ENCODE data around the gene PACSIN2. TPM values are rescaled to one million over a fixed set of nuclear protein-coding genes. Genes with fewer than 3 reads are reported as not detected.
"Not testable (repeated sequence)": the region's sequence is repeated elsewhere in the genome, so short reads cannot be mapped to it uniquely, and the experiment has no call there.

Gene PACSIN2
- total RNA-seq, 1 donor from 2014 or later, result 61.0 TPM

- no peak for DNase-seq (ENCODE audit: low spot score, unreplicated experiment)
- Mint-ChIP-seq H3K4me1 (ENCODE audit: low read depth) (no peaks in the 10 kb centered on the region), H3K4me3 (ENCODE audit: low read depth) (no peak overlapping the region), H3K27me3 (no peaks in the 10 kb centered on the region), H3K9me3 (ENCODE audit: low read depth) (no peaks in the 10 kb centered on the region), H3K27ac (peak overlapping the region; percentile 63), H3K36me3 (ENCODE audit: insufficient read depth) (peaks cover 3% of the 10 kb centered on the region)
- TF ChIP-seq, protein P1, sequence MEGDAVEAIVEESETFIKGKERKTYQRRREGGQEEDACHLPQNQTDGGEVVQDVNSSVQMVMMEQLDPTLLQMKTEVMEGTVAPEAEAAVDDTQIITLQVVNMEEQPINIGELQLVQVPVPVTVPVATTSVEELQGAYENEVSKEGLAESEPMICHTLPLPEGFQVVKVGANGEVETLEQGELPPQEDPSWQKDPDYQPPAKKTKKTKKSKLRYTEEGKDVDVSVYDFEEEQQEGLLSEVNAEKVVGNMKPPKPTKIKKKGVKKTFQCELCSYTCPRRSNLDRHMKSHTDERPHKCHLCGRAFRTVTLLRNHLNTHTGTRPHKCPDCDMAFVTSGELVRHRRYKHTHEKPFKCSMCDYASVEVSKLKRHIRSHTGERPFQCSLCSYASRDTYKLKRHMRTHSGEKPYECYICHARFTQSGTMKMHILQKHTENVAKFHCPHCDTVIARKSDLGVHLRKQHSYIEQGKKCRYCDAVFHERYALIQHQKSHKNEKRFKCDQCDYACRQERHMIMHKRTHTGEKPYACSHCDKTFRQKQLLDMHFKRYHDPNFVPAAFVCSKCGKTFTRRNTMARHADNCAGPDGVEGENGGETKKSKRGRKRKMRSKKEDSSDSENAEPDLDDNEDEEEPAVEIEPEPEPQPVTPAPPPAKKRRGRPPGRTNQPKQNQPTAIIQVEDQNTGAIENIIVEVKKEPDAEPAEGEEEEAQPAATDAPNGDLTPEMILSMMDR (IDR thresholded peaks at IDR 0.05; ENCODE audit: unreplicated experiment), result no peak
These were observed 21.4 kb upstream of the PACSIN2 start for GRCh38 chr22:43036282-43036829.

GRCh38 chr22:43035250-43035649 lies 20.3 kb upstream of the PACSIN2 start:
- H3K4me3 Mint-ChIP-seq (ENCODE audit: low read depth), result no peak overlapping the region
- TF ChIP-seq, protein P1 (IDR thresholded peaks at IDR 0.05; ENCODE audit: unreplicated experiment), result no peak
- no peaks in the 10 kb centered on the region for H3K9me3 Mint-ChIP-seq (ENCODE audit: low read depth)
- no peak for DNase-seq (ENCODE audit: low spot score, unreplicated experiment)
- H3K27ac Mint-ChIP-seq, result no peak overlapping the region
- H3K27me3 Mint-ChIP-seq, result no peaks in the 10 kb centered on the region
- H3K4me1 Mint-ChIP-seq (ENCODE audit: low read depth), result no peaks in the 10 kb centered on the region
- peaks cover 3% of the 10 kb centered on the region for H3K36me3 Mint-ChIP-seq (ENCODE audit: insufficient read depth)

GRCh38 chr22:43031617-43032016 lies 16.7 kb upstream of the PACSIN2 start:
- Mint-ChIP-seq H3K4me3 (ENCODE audit: low read depth) (no peak overlapping the region), H3K27ac (no peak overlapping the region), H3K36me3 (ENCODE audit: insufficient read depth) (no peaks in the 10 kb centered on the region), H3K9me3 (ENCODE audit: low read depth) (no peaks in the 10 kb centered on the region), H3K4me1 (ENCODE audit: low read depth) (no peaks in the 10 kb centered on the region), H3K27me3 (no peaks in the 10 kb centered on the region)
- TF ChIP-seq, protein P1 (IDR thresholded peaks at IDR 0.05; ENCODE audit: unreplicated experiment), result no peak
- no peak for DNase-seq (ENCODE audit: low spot score, unreplicated experiment)

DNA sequence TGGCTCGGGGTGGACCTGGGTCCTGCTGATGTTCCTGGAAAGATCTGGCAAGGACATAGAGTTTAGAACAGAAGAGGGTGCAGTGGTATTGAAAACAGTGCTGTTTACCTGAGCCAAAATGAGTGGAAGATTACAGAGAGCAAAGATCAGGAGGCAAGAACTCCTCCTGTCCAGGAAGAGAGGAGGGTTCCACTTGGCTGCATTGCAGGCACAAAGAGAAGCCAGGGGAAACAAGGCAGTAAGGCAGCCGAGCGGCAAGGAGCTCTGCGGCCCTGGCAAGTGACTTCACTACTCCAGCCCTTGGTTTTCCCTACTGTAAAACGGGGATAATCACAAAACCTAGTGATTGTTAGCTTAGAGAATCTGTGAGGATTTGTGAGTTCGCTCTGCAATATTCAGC lies 3.7 kb upstream of the PACSIN2 start:
- Mint-ChIP-seq H3K4me3 (ENCODE audit: low read depth) (no peak overlapping the region), H3K36me3 (ENCODE audit: insufficient read depth) (no peaks in the 10 kb centered on the region), H3K4me1 (ENCODE audit: low read depth) (peaks cover 5% of the 10 kb centered on the region), H3K27me3 (peaks cover 10% of the 10 kb centered on the region), H3K9me3 (ENCODE audit: low read depth) (no peaks in the 10 kb centered on the region), H3K27ac (no peak overlapping the region)
- DNase-seq (ENCODE audit: low spot score, unreplicated experiment), result no peak
- TF ChIP-seq, protein P1 (IDR thresholded peaks at IDR 0.05; ENCODE audit: unreplicated experiment), result no peak

DNA sequence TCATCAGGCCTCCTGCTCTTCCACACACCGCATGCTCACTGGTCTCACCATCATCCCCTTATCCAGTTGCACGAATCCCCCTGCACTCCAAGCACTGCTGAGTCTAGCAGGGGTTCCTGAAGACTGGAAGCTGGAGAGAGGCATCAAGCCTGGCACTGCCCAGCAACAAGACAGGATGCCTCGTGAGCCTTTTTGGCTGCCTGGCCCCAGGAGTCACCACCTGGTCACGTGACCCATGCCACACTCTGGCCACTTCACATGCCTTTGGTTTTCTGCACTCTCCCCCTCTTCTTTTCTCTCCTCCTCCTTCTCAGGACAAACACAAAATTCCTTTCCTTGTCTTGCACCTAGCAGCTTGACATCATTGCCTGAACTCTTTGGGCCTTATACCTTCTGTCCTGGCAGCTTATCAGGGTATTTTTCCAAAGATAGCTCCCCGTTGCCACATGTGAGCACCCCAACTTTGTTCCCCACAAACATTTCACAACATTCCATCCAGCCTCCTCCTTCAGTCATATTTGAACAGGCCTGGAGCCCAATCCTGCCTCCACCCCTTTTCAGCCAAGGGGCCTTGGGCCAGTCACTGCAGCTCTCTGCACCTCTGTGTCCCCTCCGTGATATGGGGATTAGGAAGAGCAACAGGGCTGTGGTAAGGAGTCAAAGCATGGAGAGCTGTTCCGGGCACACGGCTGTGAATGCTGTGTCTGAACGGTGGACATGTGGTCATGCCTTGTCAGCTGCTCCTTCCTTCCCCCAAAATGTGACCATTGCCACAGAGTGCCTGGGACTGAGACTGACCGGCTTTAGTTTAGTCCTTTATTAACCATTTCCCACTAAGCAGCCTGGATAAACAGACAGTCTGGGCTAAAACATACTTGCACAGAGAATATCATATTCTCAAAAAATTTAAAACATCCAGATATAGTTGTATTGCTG lies 2.8 kb upstream of the PACSIN2 start:
- H3K4me3 Mint-ChIP-seq (ENCODE audit: low read depth), result no peak overlapping the region

DNA sequence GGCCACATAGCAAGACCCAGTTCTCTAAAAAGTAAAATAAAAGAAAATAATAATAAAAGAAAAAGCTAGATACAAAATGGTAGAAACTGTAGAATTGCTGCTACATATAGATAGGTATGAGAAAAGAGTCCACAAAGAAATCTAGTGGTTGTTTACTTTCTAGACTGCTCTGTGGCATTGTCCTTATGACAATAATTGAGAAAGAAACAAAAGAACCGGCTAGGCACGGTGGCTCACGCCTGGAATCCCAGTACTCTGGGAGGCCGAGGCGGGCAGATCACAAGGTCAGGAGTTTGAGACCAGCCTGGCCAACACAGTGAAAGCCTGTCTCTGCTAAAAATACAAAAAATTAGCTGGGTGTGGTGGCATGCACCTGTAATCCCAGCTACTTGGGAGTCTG lies 1.2 kb upstream of the PACSIN2 start:
- not testable (repeated sequence) for DNase-seq (ENCODE audit: low spot score, unreplicated experiment); H3K4me3 Mint-ChIP-seq (ENCODE audit: low read depth); H3K9me3 Mint-ChIP-seq (ENCODE audit: low read depth); H3K27ac Mint-ChIP-seq; H3K36me3 Mint-ChIP-seq (ENCODE audit: insufficient read depth)
- Mint-ChIP-seq H3K4me1 (ENCODE audit: low read depth) (peaks cover 17% of the 10 kb centered on the region), H3K27me3 (peaks cover 10% of the 10 kb centered on the region)

More for the DNA sequence above, 2.8 kb upstream of the PACSIN2 start:
- Mint-ChIP-seq H3K27ac (no peak overlapping the region), H3K27me3 (peaks cover 10% of the 10 kb centered on the region), H3K9me3 (ENCODE audit: low read depth) (no peaks in the 10 kb centered on the region), H3K36me3 (ENCODE audit: insufficient read depth) (no peaks in the 10 kb centered on the region), H3K4me1 (ENCODE audit: low read depth) (peaks cover 13% of the 10 kb centered on the region)
- DNase-seq (ENCODE audit: low spot score, unreplicated experiment), result no peak
- TF ChIP-seq, protein P1 (IDR thresholded peaks at IDR 0.05; ENCODE audit: unreplicated experiment), result no peak
